HG02588 (cell line): ENCODE results near the gene SLC26A1.
"Not testable (repeated sequence)": the region's sequence is repeated elsewhere in the genome, so short reads cannot be mapped to it uniquely, and the experiment has no call there.

ENCODE experiments used
- ATAC-seq: cut with Tn5 transposase; IDR thresholded peaks from one replicate; pipeline ENCODE4 v1.9.1; 2021; ENCODE audit warnings: mild to moderate bottlenecking, moderate library complexity; ENCODE audit not compliant: unreplicated experiment

SLC26A1 gene

DNA sequence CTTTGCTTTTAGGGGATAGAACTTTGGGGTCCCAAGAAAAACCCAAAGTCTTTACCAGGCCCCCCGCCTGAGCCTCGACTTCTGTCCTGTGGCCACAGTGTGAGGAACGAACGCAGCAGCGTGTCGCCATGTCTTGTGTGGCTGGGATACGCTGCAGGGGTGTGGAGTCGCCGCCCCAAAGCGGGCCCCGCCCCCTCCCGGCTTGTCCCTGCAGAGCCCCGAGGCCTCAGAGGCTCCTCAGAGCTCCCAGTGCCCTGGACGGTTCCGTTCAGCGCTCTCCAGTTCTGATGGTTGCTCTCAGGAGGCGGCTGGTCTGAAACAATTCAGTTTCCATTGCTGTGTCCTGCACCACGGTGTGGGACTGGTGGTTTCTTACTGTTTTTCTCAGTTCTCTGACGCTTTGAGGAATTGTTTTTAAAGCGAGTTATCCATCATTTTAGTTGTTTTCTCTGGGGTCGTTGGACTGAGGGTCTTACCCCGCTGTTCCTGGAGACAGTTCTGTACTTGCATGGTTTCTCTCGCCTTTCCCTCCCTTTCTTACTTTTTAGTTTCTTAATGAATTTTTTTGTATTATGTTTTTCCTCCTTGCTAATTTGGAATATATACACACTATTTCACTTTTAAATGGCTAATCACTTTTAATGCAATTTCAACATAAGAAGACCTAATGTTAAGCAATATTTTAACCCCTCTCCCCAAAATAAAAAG is 7.9 kb downstream of the SLC26A1 start:
- no peak for ATAC-seq

DNA sequence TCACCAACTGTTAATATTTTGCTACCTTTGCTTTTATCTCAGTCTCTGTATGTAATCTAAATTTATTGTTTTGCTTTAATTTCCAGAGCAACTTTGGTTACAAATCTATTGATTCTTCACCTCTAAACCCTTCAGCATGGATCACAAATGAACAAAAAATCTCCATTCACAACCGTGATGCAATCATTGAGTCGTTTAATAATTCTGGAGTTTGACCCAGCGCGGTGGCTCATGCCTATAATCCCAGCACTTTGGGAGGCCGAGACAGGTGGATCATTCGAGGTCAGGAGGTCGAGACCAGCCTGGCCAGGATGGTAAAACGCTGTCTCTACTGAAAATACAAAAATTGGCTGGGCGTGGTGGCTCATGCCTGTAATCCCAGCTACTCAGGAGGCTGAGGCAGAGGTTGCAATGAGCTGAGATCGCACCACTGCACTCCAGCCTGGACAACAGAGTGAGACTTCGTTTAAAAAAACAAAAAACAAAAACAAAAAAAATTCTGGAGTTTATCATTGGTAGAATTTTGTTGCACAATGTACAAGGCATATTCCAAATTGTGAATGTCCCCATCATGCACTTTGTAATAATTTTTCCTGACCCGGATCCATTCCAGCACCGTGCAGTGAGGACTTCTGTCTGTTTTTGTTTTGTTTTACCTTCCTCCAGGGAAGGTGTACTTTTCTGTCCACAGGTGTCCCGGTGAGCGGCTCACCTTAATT is 8.7 kb downstream of the SLC26A1 start:
- no peak for ATAC-seq

DNA sequence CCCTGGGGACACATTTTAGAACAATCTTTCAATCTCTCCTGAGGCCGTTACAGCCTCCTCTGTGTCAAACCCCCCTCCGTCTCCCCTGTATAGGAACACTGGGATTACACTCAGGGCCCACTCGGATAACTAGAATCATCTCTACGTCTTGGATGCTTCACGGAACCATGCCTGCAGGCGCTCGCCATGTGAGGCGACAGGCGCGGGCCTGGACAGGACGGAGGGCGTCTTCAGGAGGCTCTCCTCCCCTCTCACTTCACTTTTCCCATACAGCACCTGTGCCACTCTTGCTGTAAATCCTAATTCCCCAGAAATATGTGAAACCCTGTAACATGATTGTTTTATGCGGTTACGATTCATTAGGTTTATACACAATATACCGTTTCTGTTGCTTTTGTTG is 10.4 kb downstream of the SLC26A1 start:
- ATAC-seq = no peak

DNA sequence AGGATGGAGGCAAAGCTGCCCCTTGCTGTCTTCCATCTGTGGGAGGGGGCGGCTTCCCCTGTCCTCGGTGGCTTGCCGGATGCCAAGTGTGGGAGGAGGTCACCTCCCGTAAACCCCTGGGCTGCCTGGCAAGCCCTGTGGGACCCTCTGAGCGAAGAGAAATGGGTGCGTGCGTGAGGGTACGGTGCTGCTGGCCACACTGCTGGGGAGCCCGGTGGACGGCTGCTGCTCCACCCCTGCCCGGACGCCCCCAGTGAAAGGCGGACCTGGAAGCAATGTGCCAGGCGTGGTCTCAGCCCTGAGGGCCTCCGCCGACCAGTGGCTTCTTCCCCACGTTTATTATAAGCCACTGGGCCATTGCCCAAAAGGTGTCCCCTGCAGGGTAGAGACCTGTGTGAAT is 10.9 kb downstream of the SLC26A1 start:
- ATAC-seq = no peak

DNA sequence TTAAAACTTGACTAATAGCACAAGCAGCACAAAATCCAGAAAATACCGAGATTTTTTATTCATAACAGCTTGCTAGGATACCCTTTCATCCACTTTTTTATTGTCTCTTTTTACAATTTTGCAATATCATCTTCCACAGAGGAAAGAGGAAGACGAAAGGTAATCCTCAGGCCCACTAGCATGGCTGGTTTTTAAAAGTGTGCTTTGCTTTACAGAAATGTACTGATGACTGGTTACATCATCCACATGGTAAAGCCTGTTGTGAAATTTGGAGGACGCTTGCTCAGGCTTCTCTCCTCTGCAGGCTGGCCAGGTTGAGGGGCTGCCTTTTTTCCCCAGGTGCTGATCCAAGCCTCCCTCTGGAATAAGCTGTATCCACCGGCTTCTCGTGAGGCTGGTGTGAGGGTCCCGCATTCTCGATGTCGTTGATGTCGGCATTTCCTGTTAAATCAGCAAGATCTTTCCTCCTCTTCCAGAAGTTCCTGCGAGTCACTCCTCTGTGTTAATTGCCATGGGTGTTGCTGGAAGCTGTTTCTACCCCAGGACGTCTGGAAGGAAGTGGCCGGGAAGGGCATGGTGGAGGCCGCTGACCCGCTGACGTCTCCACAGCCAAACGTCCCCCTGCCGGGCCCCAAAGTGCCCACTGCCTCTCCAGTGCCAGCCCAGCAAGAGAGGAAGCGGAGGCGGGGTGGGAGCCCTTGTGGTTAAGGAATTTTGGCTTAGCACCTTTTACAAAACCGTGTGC is 14.1 kb downstream of the SLC26A1 start:
- ATAC-seq = no peak

DNA sequence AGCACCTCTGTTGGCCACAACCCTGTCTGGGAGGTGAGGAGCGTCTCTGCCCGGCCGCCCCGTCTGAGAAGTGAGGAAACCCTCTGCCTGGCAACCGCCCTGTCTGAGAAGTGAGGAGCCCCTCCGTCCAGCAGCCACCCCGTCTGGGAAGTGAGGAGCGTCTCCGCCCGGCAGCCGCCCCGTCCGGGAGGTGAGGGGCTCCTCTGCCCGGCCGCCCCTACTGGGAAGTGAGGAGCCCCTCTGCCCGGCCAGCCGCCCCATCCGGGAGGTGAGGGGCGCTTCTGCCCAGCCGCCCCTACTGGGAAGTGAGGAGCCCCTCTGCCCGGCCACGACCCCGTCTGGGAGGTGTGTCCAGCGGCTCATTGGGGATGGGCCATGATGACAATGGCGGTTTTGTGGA is 17.2 kb downstream of the SLC26A1 start:
- not testable (repeated sequence) for ATAC-seq

DNA sequence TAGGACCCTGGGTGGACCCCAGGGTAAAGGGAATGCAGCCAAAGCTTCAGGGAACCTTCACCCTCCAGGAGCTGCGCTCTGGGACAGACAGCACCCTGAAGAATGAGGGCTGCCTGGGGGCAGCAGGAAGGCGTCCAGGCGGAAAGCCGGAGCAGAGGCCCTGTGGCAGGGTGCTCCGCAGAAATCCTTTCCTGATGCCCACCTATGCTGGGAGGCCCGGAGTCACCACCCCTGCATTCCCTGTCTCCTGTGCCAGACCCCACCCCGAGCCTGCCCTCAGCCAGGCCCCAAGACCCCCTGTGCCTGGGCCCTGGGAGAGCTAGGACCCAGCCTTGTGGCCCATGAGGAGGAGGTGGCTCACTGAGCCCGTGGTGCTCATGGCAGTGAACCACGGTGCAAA is 18.5 kb downstream of the SLC26A1 start:
- no peak for ATAC-seq

DNA sequence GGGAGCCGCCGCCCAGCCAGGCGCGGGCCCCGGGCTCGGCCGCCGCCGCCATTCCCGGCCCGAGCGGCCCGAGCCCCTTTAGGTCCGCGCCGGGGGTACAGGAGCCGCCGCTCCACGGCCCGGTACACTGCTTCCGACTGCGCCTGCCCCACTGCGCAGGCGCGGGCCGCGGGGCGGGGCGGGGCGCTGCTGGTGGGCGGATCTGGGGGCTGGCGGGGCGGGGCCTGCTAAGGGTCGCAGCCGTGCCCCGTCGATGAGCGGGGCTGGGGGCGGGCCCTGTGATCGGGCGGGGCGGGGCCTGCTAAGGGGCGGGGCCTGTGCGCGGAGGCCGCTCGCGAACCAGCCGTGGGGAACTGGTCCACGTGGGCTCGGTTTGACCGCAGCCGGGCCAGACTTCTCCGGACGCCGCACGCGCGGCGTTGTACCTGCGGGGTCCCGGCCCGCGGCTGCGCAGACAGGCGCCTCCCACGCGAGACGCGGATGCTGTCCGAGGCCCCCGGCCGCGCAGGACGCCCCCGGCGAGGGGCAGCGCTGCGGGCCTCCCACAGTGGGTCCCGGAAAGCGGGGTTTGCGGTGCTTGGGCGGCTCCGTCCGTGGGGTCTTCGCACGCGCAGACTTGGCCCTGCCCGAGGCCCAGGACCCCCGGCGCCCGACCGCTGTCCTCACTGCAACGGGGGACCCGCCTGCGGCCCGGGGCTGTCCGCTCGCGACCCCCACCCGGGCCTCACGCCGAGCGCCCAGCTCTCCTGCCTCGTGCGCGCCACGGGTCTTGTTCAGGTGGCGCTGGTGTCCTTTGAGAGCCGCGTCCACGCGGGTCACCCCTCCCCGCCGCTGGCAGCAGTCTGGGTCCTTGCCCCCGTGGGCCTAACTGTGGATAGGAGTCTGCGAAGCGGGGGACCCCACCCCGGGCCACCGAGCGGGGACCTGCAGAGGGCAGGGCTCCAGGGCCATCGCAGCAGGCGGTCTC is 19.5 kb downstream of the SLC26A1 start, which contains the start of gene DGKQ:
DGKQ (minus strand) TSS at position 139 of the 967 bp plus-strand sequence; CDS start at position 52, 87 bp downstream.
- peak; percentile 62 for ATAC-seq

DNA sequence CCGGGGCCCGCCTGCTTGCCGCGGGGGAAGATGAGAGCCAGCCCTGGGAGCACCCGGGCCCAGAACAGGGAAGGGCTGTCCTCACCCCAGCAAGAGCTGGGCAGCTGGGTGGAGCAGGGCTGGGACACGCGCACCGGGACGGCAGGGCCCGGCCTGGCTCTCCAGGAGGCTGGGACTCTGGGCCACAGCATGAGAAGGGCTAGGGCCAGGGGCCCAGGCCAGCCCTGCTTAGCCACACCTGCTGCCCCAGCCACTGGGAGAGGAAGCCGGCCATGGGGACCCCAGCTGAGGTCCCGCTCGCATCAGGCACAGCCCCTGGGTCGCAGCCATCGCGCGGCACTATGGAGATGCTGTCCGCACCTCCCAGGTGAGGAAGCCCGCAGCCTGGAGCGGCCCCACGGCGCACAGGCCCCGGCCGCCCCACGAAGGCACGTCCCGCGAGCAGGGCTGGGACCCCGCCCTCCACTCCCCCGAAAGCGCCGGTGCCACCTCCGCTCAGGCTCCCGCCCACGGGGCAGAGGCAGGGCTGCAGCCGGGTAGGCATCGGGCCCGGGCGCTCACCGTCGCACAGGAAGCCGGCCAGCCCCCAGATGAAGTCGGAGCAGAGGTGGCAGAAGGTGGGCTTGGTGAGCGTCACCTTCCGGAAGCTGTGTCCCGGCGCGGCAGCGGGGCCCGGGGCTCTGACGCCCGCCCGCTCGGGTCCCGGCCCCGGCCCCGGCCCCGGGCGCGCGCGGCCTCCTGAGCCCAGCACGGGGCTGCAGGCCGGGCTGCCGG is 20.4 kb downstream of the SLC26A1 start:
- ATAC-seq = peak; percentile 42

DNA sequence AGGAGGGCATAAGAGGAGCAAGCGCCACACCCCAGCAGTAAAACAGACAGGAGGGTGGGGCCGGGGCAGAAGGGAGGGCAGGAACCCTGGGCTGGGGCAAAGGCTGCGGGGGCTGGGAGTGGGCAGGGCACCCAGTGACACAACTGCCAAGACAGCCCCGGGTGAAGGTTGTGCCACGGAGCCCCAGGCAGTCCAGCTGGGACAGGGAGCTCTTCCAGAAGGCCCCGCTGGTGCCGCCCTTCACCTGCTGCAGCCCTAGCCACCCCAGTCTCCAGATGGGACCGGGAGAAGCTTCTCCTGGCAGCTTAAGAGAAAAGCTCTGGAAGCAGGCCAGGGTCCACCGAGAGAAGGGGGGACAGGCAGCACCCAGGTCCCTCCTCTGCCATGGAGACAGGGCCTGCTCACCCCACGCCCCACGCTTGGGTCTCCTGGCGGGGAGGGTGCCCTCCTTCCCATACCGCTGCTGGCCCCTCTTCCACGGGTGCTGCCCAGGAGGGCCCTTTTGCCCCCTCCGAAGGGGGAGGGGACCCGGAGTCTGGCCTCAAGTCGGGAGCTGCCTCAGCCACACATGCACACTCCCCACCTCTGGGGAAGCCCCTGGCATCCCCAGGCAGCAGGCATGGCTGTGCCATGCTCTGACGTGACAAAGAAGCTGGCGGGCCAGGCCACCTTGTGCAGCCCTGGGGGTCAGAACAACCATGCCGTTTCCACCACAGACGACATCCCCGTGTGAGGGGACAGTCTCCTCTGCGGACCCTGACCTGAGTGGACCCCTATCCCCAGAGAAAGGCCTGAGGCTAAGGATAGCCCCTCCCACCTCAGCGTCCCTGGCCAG is 21.3 kb downstream of the SLC26A1 start:
- no peak for ATAC-seq

DNA sequence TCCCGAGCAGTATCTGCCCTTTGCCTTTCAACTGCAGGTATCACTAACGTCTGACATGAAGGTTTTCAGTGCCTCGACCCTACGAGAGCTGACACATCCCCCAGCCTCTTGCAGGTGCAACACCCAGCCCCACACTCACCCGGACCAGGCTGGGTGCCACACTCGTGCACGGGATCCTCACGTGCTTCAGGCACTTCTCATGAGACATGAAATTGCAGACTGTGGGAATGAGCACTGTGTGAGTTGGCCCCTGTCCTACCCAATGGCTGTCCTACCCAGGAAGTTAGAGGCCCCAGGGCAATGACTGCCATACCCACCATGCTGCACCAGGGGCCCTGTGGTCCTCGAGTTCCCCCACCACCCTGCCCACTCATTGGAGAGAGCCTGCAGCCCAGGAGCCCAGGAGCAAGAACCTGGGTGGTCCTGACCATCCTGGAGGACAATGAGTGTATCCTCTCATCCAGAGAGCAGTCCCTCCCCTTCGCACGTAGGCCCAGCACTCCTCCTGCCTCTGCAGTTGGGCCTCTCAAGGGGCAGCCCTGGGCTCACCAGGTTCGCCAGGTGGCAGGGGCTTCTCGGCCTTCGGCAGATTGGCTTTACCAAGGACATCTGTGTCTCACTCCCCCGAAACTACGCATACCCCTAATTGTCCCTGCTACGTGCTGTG is 22.2 kb downstream of the SLC26A1 start:
- no peak for ATAC-seq

DNA sequence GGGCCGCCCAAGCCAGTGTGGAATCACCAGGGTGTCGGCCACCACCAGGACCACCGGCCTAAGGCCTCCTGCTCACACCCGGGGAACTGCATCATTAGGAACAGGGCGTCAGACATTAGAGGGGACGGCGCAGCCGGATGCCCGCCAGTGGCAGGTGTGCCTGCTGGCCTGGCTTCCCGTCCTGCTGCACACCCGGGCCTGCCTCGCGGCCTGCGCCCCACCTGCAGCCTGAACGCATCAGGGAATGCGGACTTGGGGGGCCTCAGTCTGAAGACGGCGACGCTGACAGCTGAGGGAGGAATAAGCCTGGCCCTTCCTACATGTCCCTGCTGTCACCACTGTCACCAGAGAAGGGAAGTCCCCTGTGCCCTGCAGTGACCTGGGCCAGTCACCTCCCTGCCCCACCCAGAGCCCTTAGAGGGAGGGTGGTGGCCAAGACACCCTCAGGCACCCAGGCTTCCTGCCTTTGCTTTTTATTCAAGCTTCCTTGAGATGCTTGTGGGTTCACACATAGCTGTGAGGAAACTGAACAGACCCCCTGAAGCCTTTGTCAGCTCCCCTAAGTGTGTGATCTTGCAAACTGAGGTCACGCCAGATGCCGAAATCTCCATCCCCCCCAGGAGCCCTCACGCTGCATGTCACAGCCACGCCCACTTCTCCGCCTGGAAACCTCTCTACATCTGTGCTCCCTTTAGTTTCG is 23.0 kb downstream of the SLC26A1 start:
- ATAC-seq = no peak

DNA sequence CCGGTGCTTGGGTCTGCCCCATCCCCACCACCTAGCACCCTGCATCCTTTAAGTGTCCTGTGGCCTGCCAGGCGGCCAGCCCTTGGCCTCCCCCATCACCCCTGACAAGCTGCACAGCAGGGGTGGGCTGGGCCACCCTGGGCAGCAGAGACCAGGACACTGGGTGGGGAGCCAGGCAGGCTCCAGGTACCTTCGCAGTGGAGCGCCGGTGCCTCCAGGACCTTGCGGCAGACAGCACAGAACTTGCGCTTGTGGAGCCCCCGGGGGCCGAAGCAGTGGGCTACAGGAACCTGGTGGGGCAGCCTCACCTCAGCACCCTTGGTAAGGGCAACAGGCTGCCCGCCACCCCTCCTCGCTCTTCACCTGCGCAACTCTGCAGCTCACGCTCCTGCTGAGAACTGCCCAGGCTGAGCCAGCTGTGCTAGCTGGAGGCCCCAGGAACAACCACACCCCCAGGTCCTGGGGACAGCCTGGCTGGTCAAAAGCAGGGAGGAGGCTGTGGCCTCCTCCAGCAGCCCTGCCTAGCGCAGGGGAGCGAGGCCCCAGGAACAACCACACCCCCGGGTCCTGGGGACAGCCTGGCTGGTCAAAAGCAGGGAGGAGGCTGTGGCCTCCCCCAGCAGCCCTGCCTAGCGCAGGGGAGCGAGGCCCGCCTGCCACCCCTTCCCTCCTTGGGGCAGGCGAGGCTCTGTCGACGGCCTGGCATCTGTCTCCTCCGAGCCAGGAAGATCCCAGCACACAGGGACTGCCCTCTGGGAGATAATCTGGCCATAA is 24.4 kb downstream of the SLC26A1 start:
- ATAC-seq = no peak

DNA sequence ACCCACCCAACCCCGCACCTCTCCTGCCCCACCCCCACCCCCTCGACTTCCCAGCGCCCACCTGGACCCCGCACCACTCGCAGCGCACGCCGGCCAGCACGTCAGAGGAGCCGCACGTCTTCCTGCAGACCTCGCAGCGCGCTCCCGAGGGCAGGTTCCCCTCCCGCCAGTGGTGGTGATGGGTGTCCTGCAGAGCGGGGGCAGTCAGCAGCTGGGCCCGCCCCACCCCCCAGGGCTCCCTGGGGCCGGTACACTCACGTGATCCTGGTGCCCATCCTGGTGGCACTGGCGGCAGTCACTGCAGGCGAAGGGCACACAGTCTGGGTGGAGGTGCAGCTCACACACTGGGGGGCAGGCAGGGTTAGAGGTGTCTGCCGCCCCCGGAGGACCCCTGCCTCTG is 25.0 kb downstream of the SLC26A1 start:
- ATAC-seq = no peak

DNA sequence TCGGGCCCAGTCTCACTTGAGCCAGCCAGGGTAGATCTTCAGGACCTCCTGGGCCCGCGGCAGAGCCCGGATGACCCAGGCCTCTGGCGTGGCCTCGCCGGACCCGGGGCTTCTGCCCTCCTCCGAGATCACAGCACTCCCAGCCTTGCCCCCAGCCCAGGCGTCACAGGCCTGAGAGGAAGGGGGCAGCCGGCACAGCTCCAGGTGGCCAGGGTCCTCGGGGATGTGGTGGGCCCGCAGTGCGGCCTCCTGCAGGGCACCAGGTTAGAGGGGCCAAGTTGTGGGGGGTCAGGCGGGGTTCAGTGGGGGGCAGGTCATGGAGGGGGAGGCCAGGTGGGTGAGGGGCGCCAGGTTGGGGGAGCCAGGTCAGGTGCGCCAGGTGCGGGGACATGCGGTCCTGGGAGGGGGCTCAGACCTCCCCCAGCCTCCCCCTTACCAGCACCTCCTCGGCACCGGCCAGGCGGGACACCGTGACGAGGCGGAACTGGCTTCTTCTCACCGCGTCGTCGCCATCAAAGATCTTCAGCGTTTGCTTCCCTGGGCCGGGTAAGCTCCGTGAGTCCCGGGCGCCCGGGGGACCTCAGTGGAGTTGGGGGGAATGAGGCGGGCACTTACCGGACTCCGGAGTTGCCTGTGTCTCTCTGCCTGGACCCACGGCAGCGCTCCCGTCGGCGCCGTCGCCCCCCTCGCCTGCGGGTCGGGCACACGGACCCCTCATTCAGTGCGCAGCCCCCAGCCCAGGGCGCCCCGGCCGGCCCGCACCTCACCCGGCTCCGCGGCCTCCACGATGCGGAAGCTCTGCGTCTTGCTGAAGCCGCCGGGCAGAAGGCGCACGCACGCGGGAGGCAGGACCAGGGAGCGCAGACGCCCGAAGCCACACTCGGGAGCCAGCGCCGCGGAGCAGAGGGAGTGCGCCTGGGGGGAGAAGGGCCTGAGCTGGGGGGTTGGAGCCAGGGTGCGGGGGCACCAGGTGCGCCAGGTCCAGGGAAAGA is 25.8 kb downstream of the SLC26A1 start:
- no peak for ATAC-seq
